GM12878 (cell line): Measurements from ENCODE around the gene CARD9. TPM values are rescaled to one million over a fixed set of nuclear protein-coding genes. Genes with fewer than 3 reads are reported as not detected.

ENCODE experiments used
- ATAC-seq: fragments of 200-7000 bp; cut with Tn5 transposase; 3 replicates; pipeline ENCODE4 v1.9.1; 2020; ENCODE audit warnings: mild to moderate bottlenecking, moderate library complexity
- BruUV-seq: library from RNA; stranded (reverse); fragments of 400-500 nt; replicated peaks from 2 replicates; lab custom pipeline; 2021; lab: Mats Ljungman, UMichigan
- CTCF ChIA-PET: fragments of 300-600 bp; sonication (Branson Sonifier 250); formaldehyde crosslinking; extraction: SDS; loops from one replicate; lab custom pipeline; 2021; ENCODE audit warnings: inconsistent platforms; lab: Yijun Ruan, JAX
- POLR2A ChIA-PET: fragments of 350-600 bp; formaldehyde crosslinking; extraction: SDS; loops from one replicate; lab custom pipeline; 2021; ENCODE audit warnings: inconsistent platforms; lab: Charles Lee
- RAD21 ChIA-PET: fragments of 300-600 bp; sonication (Branson Sonifier 250); formaldehyde crosslinking; loops from one replicate; lab custom pipeline; 2023; ENCODE audit warnings: antibody characterized with exemption; ENCODE audit not compliant: unreplicated experiment; lab: Charles Lee
- SMC1A ChIA-PET: fragments of 300-600 bp; sonication (Branson Sonifier 250); formaldehyde crosslinking; loops from one replicate; lab custom pipeline; 2023; ENCODE audit not compliant: unreplicated experiment, uncharacterized antibody; lab: Charles Lee
- DNase-seq: peaks from one replicate; pipeline ENCODE4 v3.0.0-alpha.2; 2011; ENCODE audit warnings: low read depth, low spot score
- FAIRE-seq: peaks from 3 replicates; lab custom pipeline; 2011; peaks lifted over from hg19 to GRCh38; lab: Jason Lieb, UNC
- H2AFZ ChIP-seq: 2 replicates; pipeline ENCODE4 v1.6.0; 2011; ENCODE audit warnings: low read depth, low read length, control low read depth; ENCODE audit not compliant: control insufficient read depth
- H3K27ac ChIP-seq: 2 replicates; pipeline ENCODE4 v1.5.1; 2011; ENCODE audit warnings: control low read depth; ENCODE audit not compliant: control insufficient read depth, insufficient read depth
- H3K27me3 ChIP-seq, 2 experiments: replicated peaks in 1 of 2; 2 replicates each; pipeline versions ENCODE4 v1.6.0 to v1.6.1; 2011; ENCODE audit warnings: low read length in 1 of 2; ENCODE audit not compliant: control insufficient read depth in 2 of 2, insufficient read depth in 2 of 2
- H3K36me3 ChIP-seq, 2 experiments: 2 replicates each; pipeline ENCODE4 v1.5.1; 2011; ENCODE audit warnings: low read length in 1 of 2; ENCODE audit not compliant: control insufficient read depth in 2 of 2, insufficient read depth in 2 of 2
- H3K4me1 ChIP-seq: 2 replicates; pipeline ENCODE4 v1.6.1; 2011; ENCODE audit warnings: mild to moderate bottlenecking, low read length, moderate library complexity, mixed read lengths; ENCODE audit not compliant: control insufficient read depth, insufficient read depth
- H3K4me2 ChIP-seq: 2 replicates; pipeline ENCODE4 v1.6.0; 2011; ENCODE audit warnings: control low read depth; ENCODE audit not compliant: control insufficient read depth, insufficient read depth
- H3K4me3 ChIP-seq: fragments of 200-600 bp; sonication (generic); 2 replicates; pipeline ENCODE4 v1.5.1; 2016
- H3K79me2 ChIP-seq: 2 replicates; pipeline ENCODE4 v1.6.0; 2011; ENCODE audit warnings: low read length; ENCODE audit not compliant: control insufficient read depth, insufficient read depth
- H3K9ac ChIP-seq: 2 replicates; pipeline ENCODE4 v1.8.0; 2011; ENCODE audit warnings: low read length, control low read depth, mixed read lengths; ENCODE audit not compliant: control insufficient read depth, insufficient read depth
- H3K9me3 ChIP-seq: replicated peaks from 3 replicates; pipeline ENCODE4 v1.5.1; 2011; ENCODE audit warnings: mild to moderate bottlenecking, low read length; ENCODE audit not compliant: control insufficient read depth, insufficient read depth
- H4K20me1 ChIP-seq: 2 replicates; pipeline ENCODE4 v1.6.0; 2011; ENCODE audit not compliant: control insufficient read depth, insufficient read depth
- ATF7 ChIP-seq: fragments of 450-650 bp; IDR thresholded peaks from 2 replicates; pipeline ENCODE4 v1.6.1; 2016; ENCODE audit warnings: low read depth, mild to moderate bottlenecking
- EP300 ChIP-seq, 2 experiments: fragments of 150-350 bp in 1 of 2; IDR thresholded peaks; 2 replicates each; pipeline ENCODE4 v1.6.1; 2011 to 2012; ENCODE audit warnings: low read depth in 2 of 2, low read length in 2 of 2, borderline replicate concordance in 1 of 2, improper control_type of control experiment in 1 of 2, inconsistent platforms in 1 of 2; ENCODE audit not compliant: control insufficient read depth in 1 of 2
- FOS ChIP-seq: IDR thresholded peaks from 3 replicates; pipeline ENCODE4 v1.6.1; 2011; ENCODE audit warnings: borderline replicate concordance; ENCODE audit not compliant: insufficient read length; ENCODE audit errors: extremely low read depth
- FOXK2 ChIP-seq: fragments of 450-650 bp; IDR thresholded peaks from 2 replicates; pipeline ENCODE4 v1.6.1; 2017; ENCODE audit warnings: mild to moderate bottlenecking, moderate library complexity
- MEF2B ChIP-seq: fragments of 450-650 bp; IDR thresholded peaks from 2 replicates; pipeline ENCODE4 v1.6.1; 2018; ENCODE audit warnings: mild to moderate bottlenecking, moderate library complexity; ENCODE audit not compliant: partially characterized antibody, poor library complexity, severe bottlenecking
- MXI1 ChIP-seq: fragments of 150-350 bp; IDR thresholded peaks from 2 replicates; pipeline ENCODE4 v1.6.1; 2011; ENCODE audit warnings: low read depth, mild to moderate bottlenecking, inconsistent platforms, low read length, improper control_type of control experiment
- POU2F2 ChIP-seq: IDR thresholded peaks from 3 replicates; pipeline ENCODE4 v1.6.1; 2011; ENCODE audit warnings: low read depth, mild to moderate bottlenecking, low read length, borderline replicate concordance
- RFX5 ChIP-seq: IDR thresholded peaks from 2 replicates; pipeline ENCODE4 v1.6.1; 2011; ENCODE audit warnings: low read depth, low read length, improper control_type of control experiment
- SMAD1 ChIP-seq: fragments of 450-650 bp; IDR thresholded peaks from 2 replicates; pipeline ENCODE4 v1.6.1; 2018; ENCODE audit warnings: mild to moderate bottlenecking, low read depth; ENCODE audit not compliant: partially characterized antibody
- SP1 ChIP-seq: IDR thresholded peaks from one replicate; pipeline ENCODE4 v1.6.1; 2011; ENCODE audit warnings: low read depth, low read length
- STAT3 ChIP-seq: IDR thresholded peaks from 2 replicates; pipeline ENCODE4 v1.6.1; 2011; ENCODE audit warnings: low read depth, low read length, improper control_type of control experiment
- ZNF24 ChIP-seq: fragments of 450-650 bp; IDR thresholded peaks from 2 replicates; pipeline ENCODE4 v1.6.1; 2017; ENCODE audit warnings: antibody characterized with exemption, mild to moderate bottlenecking
- WGBS: methylation state at CpG from one replicate; pipeline ENCODE4 v1.1.6; 2016; ENCODE audit warnings: low lambda C conversion rate; ENCODE audit not compliant: insufficient replicate concordance, insufficient coverage; ENCODE audit errors: missing lambda C conversion rate; 5-methylcytosine and 5-hydroxymethylcytosine counted together
- in situ Hi-C: fragments of 300-500 bp; cut with MboI; formaldehyde crosslinking; loops from 9 replicates; pipeline ENCODE4 v1.14.3; 2018; ENCODE audit warnings: mixed read lengths
- intact Hi-C: fragments of 100-400 bp; cut with micrococcal nuclease; formaldehyde crosslinking; loops from one replicate; pipeline ENCODE4 v1.14.2; 2022; ENCODE audit not compliant: unreplicated experiment
- polyA plus RNA-seq, 11 experiments: library from polyadenylated mRNA; depleted of rRNA in 4 of 11; unstranded in 6 of 11; stranded (reverse) in 5 of 11; fragments of >200 nt; fragmentation: Nextera tagmentation in 4 of 11; fragmentation: Illumina TruSeq in 1 of 11; extraction: Ambion mirVana in 4 of 11; extraction: Trizol in 1 of 11; gene quantifications; 1 replicate in 1 of 11; 2 replicates in 10 of 11; pipeline versions ENCODE4 v1.2.1 to v1.2.3, GENCODE V29; 2011 to 2016; ENCODE audit warnings: inconsistent platforms in 2 of 11, missing spikeins in 2 of 11, low read depth in 1 of 11
- total RNA-seq, 4 experiments: library from RNA; depleted of rRNA in 3 of 4; stranded (reverse); fragments of >200 nt in 3 of 4; fragmentation: Illumina TruSeq in 1 of 4; extraction: Trizol in 1 of 4; gene quantifications; 2 replicates each; pipeline versions ENCODE4 v1.2.1 to v1.2.3, GENCODE V29; 2013 to 2021
- TF ChIP-seq, protein P1 (sequence below): fragments of 450-650 bp; formaldehyde crosslinking; IDR thresholded peaks from 2 replicates; pipeline ENCODE4 v1.4.0; 2020; ENCODE audit warnings: mild to moderate bottlenecking, moderate library complexity
- TF ChIP-seq, protein P2 (sequence below): IDR thresholded peaks from 2 replicates; pipeline ENCODE4 v1.6.1; 2011; ENCODE audit warnings: borderline replicate concordance, low read depth, mild to moderate bottlenecking, moderate library complexity, mixed read lengths, low read length; ENCODE audit not compliant: insufficient read depth; ENCODE audit errors: extremely low read length
- TF ChIP-seq, protein P3 (sequence below): fragments of 450-650 bp; IDR thresholded peaks from 2 replicates; pipeline ENCODE4 v1.6.1; 2017; ENCODE audit warnings: mild to moderate bottlenecking, moderate library complexity

CARD9 gene
- total and polyA plus RNA-seq, 10 of the 15 experiments (the other 5 are each of a cell fraction or from before 2014, with no cell fraction given): 0.11 to 4.9 (median 1.8) TPM; not detected in 1

DNA sequence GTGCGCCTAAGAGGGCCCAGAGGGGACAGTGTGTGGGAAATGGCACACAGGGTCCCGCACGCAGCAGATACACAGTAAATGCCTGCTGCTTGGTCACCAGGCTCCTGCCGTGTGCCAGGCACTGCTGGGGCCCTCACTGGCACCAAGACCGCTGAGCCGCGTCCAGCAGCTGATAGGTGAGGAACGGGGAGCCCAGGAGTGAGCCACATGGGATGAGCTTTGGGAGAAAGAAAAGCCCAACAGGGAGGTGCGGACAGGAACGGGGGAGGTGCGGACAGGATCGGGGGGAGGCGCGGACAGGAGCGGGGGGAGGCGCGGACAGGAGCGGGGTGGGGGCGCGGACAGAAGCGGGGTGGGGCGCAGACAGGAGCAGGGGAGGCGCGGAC is 29.6 kb downstream of the CARD9 start:
- intact Hi-C loops: no loop called here
- no peak for DNase-seq
- in situ Hi-C loops: no loop called here
- POLR2A ChIA-PET: interaction anchor here (0.6 kb wide), 1 partner anchor 215 kb away, joined by 3 read pairs; no protein-coding TSS in a partner anchor
- RAD21 ChIA-PET: no interaction called here
- Histone ChIP-seq H3K4me1 (no peaks in the 10 kb centered on the region), H3K27ac (no peak overlapping the region), H3K4me2 (no peak overlapping the region), H3K4me3 (no peak overlapping the region), H4K20me1 (no peaks in the 10 kb centered on the region), H3K9me3 (no peaks in the 10 kb centered on the region), H3K79me2 (no peaks in the 10 kb centered on the region), H2AFZ (no peak overlapping the region), H3K36me3 (no peaks in the 10 kb centered on the region), H3K9ac (no peak overlapping the region), H3K27me3 (no peaks in the 10 kb centered on the region; a peak in 1 of 4 replicates)
- no peak for ATAC-seq
- CTCF ChIA-PET: no interaction called here
- 64% methylated on average over 6 of the region's 24 CpGs for WGBS
- no peak for FAIRE-seq
- no TSS peak for BruUV-seq
- SMC1A ChIA-PET: no interaction called here
- TF ChIP-seq FOS: no peak
- TF ChIP-seq, protein P1, sequence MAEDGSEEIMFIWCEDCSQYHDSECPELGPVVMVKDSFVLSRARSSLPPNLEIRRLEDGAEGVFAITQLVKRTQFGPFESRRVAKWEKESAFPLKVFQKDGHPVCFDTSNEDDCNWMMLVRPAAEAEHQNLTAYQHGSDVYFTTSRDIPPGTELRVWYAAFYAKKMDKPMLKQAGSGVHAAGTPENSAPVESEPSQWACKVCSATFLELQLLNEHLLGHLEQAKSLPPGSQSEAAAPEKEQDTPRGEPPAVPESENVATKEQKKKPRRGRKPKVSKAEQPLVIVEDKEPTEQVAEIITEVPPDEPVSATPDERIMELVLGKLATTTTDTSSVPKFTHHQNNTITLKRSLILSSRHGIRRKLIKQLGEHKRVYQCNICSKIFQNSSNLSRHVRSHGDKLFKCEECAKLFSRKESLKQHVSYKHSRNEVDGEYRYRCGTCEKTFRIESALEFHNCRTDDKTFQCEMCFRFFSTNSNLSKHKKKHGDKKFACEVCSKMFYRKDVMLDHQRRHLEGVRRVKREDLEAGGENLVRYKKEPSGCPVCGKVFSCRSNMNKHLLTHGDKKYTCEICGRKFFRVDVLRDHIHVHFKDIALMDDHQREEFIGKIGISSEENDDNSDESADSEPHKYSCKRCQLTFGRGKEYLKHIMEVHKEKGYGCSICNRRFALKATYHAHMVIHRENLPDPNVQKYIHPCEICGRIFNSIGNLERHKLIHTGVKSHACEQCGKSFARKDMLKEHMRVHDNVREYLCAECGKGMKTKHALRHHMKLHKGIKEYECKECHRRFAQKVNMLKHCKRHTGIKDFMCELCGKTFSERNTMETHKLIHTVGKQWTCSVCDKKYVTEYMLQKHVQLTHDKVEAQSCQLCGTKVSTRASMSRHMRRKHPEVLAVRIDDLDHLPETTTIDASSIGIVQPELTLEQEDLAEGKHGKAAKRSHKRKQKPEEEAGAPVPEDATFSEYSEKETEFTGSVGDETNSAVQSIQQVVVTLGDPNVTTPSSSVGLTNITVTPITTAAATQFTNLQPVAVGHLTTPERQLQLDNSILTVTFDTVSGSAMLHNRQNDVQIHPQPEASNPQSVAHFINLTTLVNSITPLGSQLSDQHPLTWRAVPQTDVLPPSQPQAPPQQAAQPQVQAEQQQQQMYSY (CRISPR knock-in tag): no peak
- no peak for TF ChIP-seq STAT3
- no peak for TF ChIP-seq MXI1
- TF ChIP-seq POU2F2: no peak
- no peak for TF ChIP-seq ATF7
- TF ChIP-seq, protein P2, sequence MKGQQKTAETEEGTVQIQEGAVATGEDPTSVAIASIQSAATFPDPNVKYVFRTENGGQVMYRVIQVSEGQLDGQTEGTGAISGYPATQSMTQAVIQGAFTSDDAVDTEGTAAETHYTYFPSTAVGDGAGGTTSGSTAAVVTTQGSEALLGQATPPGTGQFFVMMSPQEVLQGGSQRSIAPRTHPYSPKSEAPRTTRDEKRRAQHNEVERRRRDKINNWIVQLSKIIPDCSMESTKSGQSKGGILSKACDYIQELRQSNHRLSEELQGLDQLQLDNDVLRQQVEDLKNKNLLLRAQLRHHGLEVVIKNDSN: no peak
- TF ChIP-seq ZNF24: no peak
- TF ChIP-seq SP1: no peak
- TF ChIP-seq FOXK2: no peak
- no peak for TF ChIP-seq RFX5
- TF ChIP-seq, protein P3, sequence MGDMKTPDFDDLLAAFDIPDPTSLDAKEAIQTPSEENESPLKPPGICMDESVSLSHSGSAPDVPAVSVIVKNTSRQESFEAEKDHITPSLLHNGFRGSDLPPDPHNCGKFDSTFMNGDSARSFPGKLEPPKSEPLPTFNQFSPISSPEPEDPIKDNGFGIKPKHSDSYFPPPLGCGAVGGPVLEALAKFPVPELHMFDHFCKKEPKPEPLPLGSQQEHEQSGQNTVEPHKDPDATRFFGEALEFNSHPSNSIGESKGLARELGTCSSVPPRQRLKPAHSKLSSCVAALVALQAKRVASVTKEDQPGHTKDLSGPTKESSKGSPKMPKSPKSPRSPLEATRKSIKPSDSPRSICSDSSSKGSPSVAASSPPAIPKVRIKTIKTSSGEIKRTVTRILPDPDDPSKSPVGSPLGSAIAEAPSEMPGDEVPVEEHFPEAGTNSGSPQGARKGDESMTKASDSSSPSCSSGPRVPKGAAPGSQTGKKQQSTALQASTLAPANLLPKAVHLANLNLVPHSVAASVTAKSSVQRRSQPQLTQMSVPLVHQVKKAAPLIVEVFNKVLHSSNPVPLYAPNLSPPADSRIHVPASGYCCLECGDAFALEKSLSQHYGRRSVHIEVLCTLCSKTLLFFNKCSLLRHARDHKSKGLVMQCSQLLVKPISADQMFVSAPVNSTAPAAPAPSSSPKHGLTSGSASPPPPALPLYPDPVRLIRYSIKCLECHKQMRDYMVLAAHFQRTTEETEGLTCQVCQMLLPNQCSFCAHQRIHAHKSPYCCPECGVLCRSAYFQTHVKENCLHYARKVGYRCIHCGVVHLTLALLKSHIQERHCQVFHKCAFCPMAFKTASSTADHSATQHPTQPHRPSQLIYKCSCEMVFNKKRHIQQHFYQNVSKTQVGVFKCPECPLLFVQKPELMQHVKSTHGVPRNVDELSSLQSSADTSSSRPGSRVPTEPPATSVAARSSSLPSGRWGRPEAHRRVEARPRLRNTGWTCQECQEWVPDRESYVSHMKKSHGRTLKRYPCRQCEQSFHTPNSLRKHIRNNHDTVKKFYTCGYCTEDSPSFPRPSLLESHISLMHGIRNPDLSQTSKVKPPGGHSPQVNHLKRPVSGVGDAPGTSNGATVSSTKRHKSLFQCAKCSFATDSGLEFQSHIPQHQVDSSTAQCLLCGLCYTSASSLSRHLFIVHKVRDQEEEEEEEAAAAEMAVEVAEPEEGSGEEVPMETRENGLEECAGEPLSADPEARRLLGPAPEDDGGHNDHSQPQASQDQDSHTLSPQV: no peak
- TF ChIP-seq MEF2B: no peak
- TF ChIP-seq EP300 (IDR thresholded peaks at IDR 0.05; ENCODE audit: borderline replicate concordance in 1 of 2, control insufficient read depth in 1 of 2, low read depth in 2 of 2, low read length in 2 of 2): no peak
- TF ChIP-seq SMAD1: no peak
